Tibial nerve (tissue), 3 donors: Measurements from ENCODE around the gene CMIP.

Source experiments
- POLR2A ChIP-seq, 2 donors: fragments of 450-650 bp; IDR thresholded peaks; one replicate each; pipeline ENCODE4 v1.6.1; 2017; ENCODE audit warnings: antibody characterized with exemption in 2 of 2, mild to moderate bottlenecking in 2 of 2, moderate library complexity in 2 of 2
- TF ChIP-seq, protein P1 (sequence below), 5 experiments: fragments of 200-600 bp in 3 of 5; fragments of 450-650 bp in 2 of 5; sonication (generic) in 3 of 5; IDR thresholded peaks; one replicate each; pipeline ENCODE4 v1.5.1; 2016 to 2019; ENCODE audit warnings: antibody characterized with exemption in 5 of 5, mild to moderate bottlenecking in 3 of 5, moderate library complexity in 2 of 5

DNA sequence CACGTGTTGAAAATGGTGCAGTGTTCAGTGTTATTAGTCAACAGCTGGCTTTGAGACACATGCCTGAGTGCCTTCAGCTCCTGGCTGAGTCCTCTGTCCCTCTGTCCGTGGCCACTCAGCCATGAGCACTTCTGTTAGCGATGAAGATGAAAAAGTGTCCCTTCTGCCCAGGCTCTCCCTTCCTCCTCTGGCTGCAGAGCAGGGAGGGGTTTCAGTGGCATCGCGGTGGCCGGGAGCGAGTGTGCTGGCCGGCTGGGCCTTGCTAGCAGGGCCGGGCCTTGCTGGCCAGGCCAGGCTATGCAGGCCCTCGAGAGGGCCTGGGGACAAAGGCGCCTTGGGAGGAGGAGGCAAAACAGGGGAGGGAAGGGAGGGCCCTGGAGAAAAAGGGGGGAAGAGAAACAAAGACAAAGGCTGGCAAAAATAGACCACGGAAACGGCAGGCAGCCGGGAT, 47.7 kb downstream of the CMIP start:
- TF ChIP-seq POLR2A (IDR thresholded peaks at IDR 0.05): no peak
- TF ChIP-seq, protein P1, sequence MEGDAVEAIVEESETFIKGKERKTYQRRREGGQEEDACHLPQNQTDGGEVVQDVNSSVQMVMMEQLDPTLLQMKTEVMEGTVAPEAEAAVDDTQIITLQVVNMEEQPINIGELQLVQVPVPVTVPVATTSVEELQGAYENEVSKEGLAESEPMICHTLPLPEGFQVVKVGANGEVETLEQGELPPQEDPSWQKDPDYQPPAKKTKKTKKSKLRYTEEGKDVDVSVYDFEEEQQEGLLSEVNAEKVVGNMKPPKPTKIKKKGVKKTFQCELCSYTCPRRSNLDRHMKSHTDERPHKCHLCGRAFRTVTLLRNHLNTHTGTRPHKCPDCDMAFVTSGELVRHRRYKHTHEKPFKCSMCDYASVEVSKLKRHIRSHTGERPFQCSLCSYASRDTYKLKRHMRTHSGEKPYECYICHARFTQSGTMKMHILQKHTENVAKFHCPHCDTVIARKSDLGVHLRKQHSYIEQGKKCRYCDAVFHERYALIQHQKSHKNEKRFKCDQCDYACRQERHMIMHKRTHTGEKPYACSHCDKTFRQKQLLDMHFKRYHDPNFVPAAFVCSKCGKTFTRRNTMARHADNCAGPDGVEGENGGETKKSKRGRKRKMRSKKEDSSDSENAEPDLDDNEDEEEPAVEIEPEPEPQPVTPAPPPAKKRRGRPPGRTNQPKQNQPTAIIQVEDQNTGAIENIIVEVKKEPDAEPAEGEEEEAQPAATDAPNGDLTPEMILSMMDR (IDR thresholded peaks at IDR 0.05): no peak
